A204.1 (cell line): ENCODE data around the gene ADGRA3.
"Not testable (repeated sequence)": the region's sequence is repeated elsewhere in the genome, so short reads cannot be mapped to it uniquely, and the experiment has no call there.

ENCODE experiments used
- FAIRE-seq: peaks from 2 replicates; lab custom pipeline; 2012; peaks lifted over from hg19 to GRCh38; lab: Jason Lieb, UNC

ADGRA3 gene

DNA sequence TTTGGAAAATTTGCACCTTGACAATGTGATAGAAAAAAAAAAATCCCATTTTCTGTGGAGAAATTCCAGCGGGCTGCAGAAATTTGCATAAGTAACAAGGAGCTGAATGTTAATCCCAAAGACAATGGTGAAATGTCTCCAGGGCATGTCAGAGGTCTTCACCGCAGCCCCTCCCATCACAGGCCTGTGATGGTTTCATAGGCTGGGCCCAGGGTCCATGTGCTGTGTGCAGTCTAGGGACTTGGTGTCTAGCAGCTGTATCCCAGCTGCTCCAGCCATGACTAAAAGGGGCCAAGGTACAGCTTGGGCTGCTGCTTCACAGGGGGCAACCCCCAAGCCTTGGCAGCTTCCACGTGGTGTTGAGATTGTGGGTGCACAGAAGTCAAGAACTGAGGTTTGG is 85.2 kb downstream of the ADGRA3 start:
- FAIRE-seq = no peak

DNA sequence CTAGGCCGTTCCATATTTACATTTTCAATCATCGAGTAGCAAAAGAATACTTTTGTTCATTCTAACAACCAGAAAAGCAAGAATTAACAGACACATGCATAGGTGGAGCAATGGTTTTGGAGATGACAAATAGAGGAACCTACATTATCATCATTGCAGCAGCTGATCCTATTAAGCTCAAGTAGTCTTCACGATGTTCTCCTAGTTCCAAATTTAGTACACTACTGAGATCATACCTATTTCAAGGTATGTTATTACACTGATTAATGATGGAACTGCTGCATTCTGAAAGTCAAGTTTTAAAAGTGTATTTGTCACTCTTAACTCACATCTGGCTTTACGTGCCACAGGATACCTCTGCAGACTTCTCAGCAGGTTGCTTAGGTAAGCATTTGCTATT is 87.4 kb downstream of the ADGRA3 start:
- FAIRE-seq = no peak

- FAIRE-seq = no peak
These were observed 88.2 kb downstream of the ADGRA3 start for GRCh38 chr4:22427675-22428074.

- no peak for FAIRE-seq
These were observed 95.6 kb downstream of the ADGRA3 start for GRCh38 chr4:22420291-22420690.

DNA sequence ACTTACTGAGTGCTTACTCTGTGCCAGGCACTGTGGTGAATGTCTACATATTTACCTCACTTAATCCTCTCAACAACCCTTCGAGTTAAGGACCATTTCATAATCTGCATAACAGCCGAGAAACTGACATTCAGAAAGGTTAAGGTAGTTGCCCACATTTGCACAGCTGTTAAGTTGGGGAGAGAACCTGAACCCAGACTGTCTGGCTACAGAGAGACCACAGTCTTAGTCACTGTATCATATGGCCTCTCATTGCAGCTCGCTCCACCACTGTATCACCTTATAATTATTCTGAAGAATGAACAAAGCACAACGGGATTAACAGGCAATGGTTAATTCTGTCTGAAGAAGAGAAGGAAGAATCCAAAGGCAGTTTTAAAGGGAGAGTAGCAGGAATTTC is 98.5 kb downstream of the ADGRA3 start:
- FAIRE-seq = no peak

DNA sequence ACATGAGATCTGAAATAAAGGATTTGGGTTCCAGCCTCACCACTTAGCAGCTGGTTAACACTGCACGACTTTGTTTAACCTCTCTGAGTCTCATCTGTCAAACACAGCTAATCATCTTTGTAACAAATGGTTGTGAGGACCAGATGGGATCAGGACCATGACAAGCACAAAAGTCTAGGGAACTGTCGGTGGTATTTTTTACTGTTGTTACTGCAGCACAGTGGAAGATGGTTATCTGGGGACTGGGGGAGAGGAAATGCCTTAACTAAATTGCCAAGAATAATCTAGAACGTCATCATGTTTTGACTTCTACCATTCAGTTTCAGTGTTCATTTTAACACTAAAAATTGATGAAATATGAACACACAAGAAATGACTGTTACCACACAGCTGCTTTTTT is 99.5 kb downstream of the ADGRA3 start:
- FAIRE-seq = no peak

GRCh38 chr4:22414833-22415232 is 101.0 kb downstream of the ADGRA3 start:
- no peak for FAIRE-seq

DNA sequence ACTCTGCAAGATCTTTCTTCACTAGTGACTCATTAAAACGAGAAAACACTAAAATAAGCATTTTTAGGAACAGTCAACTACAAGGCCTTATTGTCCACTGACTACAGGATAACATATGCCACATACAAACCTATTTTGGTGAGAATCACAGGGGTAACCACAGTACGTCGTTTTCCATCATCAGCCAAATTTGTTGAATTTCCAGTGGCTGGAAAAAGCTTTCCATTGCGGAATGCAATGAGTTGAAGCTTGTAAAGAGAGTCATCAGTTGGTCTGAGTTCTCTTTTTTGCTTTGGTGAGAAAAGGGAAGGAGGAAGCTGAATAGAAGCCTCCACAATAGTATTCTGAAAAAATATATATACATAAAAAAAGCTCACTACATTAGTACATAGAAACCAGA is 102.4 kb downstream of the ADGRA3 start:
- no peak for FAIRE-seq

- no peak for FAIRE-seq
These were observed 103.9 kb downstream of the ADGRA3 start for GRCh38 chr4:22412013-22412412.

DNA sequence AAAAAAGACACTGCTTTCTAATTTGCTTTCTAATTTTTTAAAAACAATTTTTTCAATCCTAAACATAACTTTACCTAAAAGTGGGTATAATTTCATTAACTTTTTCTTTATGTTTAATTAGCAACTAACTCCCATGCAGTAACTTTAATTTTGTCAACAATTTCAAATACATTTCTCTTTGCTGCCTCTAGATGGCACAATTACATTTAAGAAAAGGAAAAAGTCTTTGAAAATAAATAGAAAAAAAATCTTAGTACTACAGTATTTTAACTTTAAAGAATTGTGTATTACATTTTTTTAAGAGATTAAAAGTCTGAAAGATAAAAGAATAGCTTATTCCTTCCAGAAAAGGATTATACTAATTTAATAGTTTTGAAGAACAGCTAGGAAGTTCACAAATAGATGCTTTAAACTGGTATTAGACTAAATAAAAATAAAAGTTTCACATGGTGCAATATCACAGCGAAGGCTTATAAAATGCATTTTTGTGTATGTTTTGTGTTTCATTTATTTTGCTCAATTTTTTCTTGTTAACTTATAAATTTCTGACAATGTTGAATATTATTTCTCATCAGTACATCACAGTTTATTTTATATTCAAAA is 105.1 kb downstream of the ADGRA3 start:
- peak; percentile 99 for FAIRE-seq

DNA sequence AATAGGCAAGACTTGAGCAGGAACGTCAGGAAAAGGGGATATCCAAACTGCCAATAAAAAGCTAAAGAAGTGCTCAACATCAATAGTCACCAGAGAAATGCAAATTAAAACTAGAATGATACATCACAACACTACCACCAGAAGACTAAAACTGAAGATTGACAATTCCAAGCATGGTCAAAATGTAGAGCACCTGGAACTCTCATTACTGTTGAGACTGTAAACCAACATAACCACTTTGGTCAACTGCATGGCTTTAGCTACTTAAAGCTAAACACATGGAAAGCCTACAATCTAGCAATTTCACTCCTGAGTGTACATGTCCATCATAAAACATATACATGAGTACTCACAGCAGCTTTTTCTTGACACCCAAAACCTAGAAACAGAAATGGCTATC is 107.4 kb downstream of the ADGRA3 start:
- no peak for FAIRE-seq

- FAIRE-seq = no peak
These were observed 108.5 kb downstream of the ADGRA3 start for GRCh38 chr4:22407361-22407760.

DNA sequence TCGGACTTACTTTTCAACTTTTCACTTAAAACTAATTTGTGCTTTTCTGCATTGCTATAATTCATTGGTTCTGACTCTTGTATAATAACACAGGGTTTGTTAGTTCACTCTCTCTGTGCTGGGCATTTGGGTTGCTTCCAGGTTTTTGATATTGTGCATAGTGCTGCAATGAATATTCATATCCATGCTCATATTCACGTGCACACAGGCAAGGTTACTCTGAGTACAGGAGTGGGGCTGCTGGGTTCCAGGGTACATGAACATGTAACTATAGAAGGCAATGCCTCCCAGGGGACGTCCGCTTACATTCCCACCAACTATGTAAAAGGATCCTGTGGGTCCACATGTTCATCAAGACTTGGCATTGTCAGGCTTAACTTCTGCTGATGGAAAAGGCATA is 117.2 kb downstream of the ADGRA3 start:
- FAIRE-seq = no peak

GRCh38 chr4:22391551-22391950 is 124.3 kb downstream of the ADGRA3 start:
- no peak for FAIRE-seq

GRCh38 chr4:22389240-22389870 is 126.5 kb downstream of the ADGRA3 start:
- FAIRE-seq = peak; percentile 96

DNA sequence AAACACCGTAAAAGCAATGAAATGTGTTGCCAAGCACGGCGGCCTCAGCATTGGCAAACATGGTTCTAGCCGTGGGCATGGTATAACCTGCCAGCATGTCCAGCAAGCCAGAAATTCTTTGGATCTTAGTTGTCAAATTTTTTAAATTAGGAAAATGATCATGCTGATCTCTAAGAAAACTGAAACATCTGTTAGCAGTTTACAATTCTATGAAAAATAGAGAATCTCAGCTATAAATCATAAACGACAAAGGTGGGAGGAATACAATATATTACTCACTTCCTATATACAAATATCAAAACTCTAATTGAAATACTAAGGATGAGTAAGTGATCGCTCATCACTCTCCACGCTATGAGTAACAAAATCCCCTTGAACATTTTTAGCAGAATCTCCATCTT is 130.3 kb downstream of the ADGRA3 start:
- no peak for FAIRE-seq

GRCh38 chr4:22384154-22384553 is 131.7 kb downstream of the ADGRA3 start:
- peak; percentile 96 for FAIRE-seq

DNA sequence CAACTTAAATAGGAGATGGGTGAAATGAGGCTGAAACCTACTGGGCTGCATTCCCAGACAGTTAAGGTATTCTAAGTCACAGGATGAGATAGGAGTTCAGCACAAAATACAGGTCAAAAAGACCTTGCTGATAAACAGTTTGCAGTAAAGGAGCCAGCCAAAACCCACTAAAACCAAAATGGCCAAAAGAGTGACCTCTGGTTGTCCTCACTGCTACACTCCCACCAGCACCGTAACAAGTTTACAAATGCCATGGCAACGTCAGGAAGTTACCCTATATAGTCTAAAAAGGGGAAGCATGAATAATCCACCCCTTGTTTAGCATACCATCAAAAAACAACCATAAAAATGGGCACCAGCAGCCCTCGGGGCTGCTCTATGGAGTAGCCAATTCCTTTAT is 133.7 kb downstream of the ADGRA3 start:
- not testable (repeated sequence) for FAIRE-seq

DNA sequence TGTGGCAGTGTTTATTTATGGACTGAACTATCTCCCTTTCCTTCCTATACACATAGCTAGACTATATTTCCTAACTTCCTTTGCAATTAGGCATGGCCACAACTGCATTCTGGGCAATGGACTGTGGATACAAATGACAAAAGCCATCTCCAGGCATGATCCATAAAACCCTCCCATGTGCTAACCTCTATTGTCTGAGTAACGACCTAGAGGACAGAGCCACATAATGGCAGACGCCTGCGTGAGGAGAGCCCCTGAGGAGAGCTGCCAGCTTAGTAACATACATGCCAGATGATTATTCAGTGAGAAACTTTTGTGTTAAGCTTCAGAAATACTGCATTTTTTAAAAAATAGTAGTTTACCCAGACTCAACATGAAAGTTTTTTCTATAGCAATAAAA is 142.9 kb downstream of the ADGRA3 start:
- no peak for FAIRE-seq

DNA sequence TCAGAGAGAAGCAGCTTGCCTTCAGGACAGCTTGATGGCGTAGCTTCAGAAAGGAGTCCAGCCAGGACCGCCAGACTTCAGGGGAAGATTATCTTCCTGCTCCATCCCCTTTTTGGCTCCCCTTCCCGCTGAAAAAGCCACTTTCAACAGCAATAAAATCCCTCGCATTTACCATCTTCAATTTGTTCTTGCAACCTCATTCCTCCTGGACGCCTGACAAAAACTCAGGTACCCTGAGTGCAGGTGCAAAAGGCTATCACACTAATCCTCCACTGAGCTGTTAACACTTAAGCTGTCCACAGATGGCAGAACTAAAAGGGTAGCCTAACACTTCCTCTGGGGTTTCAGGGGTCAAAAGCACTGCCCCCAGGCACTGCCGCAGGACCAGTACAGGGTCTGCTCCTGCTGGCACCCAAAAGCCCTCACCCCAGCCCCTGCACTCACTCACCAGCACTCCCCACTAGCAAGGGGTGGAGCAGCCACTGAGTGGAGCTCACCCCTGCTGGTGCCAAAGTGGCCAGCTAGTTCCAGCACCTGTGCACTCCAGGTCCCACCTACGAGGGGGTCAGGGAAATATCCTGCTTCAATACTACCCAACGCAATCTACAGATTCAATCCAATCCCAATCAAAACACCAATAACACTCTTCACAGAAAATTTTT is 145.8 kb downstream of the ADGRA3 start:
- no peak for FAIRE-seq

- FAIRE-seq = no peak
These were observed 152.1 kb downstream of the ADGRA3 start for GRCh38 chr4:22363787-22364186.

DNA sequence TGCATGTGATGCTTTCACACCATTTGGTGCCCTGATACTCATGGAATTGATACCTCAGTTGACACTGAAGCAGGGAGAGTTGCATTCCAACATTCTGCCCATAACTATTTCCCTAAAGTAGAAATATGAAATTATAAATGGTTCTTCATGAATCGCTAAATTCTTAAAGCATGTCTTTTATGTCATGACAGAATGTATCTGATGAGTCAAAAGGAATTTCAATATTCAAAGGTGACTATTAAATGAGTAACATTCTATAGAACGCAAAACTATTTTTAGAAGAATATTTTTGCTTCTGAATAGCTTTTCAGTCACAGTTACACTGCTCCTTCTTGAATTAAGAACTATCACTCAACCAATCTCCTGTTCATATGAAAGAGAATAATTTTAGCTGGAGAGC is 152.8 kb downstream of the ADGRA3 start:
- FAIRE-seq = no peak

GRCh38 chr4:22356987-22357596 is 158.8 kb downstream of the ADGRA3 start:
- FAIRE-seq = no peak

DNA sequence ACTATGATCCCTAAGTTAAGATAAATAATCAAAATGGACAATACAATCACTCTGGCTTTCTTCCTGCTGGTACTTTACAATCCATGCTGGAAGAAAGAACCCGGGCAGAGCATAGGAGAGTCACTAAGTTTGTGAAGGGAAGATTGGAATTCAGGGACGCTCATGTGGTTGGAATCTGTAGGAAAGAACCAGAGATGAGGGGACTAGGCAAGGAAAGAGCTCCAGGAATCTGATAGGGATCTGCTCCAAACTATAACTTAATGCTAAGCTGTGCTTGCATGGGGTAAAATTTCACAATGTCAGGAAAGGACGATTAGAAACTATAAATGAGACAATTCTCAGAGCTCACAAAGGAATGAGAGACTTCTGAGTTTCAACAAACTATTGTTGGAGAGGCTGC is 167.5 kb downstream of the ADGRA3 start:
- FAIRE-seq = no peak
